GM12878 (cell line): Measurements from ENCODE around the gene CTSL. TPM values are rescaled to one million over a fixed set of nuclear protein-coding genes. Genes with fewer than 3 reads are reported as not detected.

ENCODE experiments used
- ATAC-seq: fragments of 200-7000 bp; cut with Tn5 transposase; 3 replicates; pipeline ENCODE4 v1.9.1; 2020; ENCODE audit warnings: mild to moderate bottlenecking, moderate library complexity
- BruUV-seq: library from RNA; stranded (reverse); fragments of 400-500 nt; replicated peaks from 2 replicates; lab custom pipeline; 2021; lab: Mats Ljungman, UMichigan
- CTCF ChIA-PET: fragments of 300-600 bp; sonication (Branson Sonifier 250); formaldehyde crosslinking; extraction: SDS; loops from one replicate; lab custom pipeline; 2021; ENCODE audit warnings: inconsistent platforms; lab: Yijun Ruan, JAX
- POLR2A ChIA-PET: fragments of 350-600 bp; formaldehyde crosslinking; extraction: SDS; loops from one replicate; lab custom pipeline; 2021; ENCODE audit warnings: inconsistent platforms; lab: Charles Lee
- RAD21 ChIA-PET: fragments of 300-600 bp; sonication (Branson Sonifier 250); formaldehyde crosslinking; loops from one replicate; lab custom pipeline; 2023; ENCODE audit warnings: antibody characterized with exemption; ENCODE audit not compliant: unreplicated experiment; lab: Charles Lee
- SMC1A ChIA-PET: fragments of 300-600 bp; sonication (Branson Sonifier 250); formaldehyde crosslinking; loops from one replicate; lab custom pipeline; 2023; ENCODE audit not compliant: unreplicated experiment, uncharacterized antibody; lab: Charles Lee
- DNase-seq: peaks from one replicate; pipeline ENCODE4 v3.0.0-alpha.2; 2011; ENCODE audit warnings: low read depth, low spot score
- FAIRE-seq: peaks from 3 replicates; lab custom pipeline; 2011; peaks lifted over from hg19 to GRCh38; lab: Jason Lieb, UNC
- H2AFZ ChIP-seq: 2 replicates; pipeline ENCODE4 v1.6.0; 2011; ENCODE audit warnings: low read depth, low read length, control low read depth; ENCODE audit not compliant: control insufficient read depth
- H3K27ac ChIP-seq: 2 replicates; pipeline ENCODE4 v1.5.1; 2011; ENCODE audit warnings: control low read depth; ENCODE audit not compliant: control insufficient read depth, insufficient read depth
- H3K27me3 ChIP-seq, 2 experiments: replicated peaks in 1 of 2; 2 replicates each; pipeline versions ENCODE4 v1.6.0 to v1.6.1; 2011; ENCODE audit warnings: low read length in 1 of 2; ENCODE audit not compliant: control insufficient read depth in 2 of 2, insufficient read depth in 2 of 2
- H3K36me3 ChIP-seq, 2 experiments: 2 replicates each; pipeline ENCODE4 v1.5.1; 2011; ENCODE audit warnings: low read length in 1 of 2; ENCODE audit not compliant: control insufficient read depth in 2 of 2, insufficient read depth in 2 of 2
- H3K4me1 ChIP-seq: 2 replicates; pipeline ENCODE4 v1.6.1; 2011; ENCODE audit warnings: mild to moderate bottlenecking, low read length, moderate library complexity, mixed read lengths; ENCODE audit not compliant: control insufficient read depth, insufficient read depth
- H3K4me2 ChIP-seq: 2 replicates; pipeline ENCODE4 v1.6.0; 2011; ENCODE audit warnings: control low read depth; ENCODE audit not compliant: control insufficient read depth, insufficient read depth
- H3K4me3 ChIP-seq: fragments of 200-600 bp; sonication (generic); 2 replicates; pipeline ENCODE4 v1.5.1; 2016
- H3K79me2 ChIP-seq: 2 replicates; pipeline ENCODE4 v1.6.0; 2011; ENCODE audit warnings: low read length; ENCODE audit not compliant: control insufficient read depth, insufficient read depth
- H3K9ac ChIP-seq: 2 replicates; pipeline ENCODE4 v1.8.0; 2011; ENCODE audit warnings: low read length, control low read depth, mixed read lengths; ENCODE audit not compliant: control insufficient read depth, insufficient read depth
- H3K9me3 ChIP-seq: replicated peaks from 3 replicates; pipeline ENCODE4 v1.5.1; 2011; ENCODE audit warnings: mild to moderate bottlenecking, low read length; ENCODE audit not compliant: control insufficient read depth, insufficient read depth
- H4K20me1 ChIP-seq: 2 replicates; pipeline ENCODE4 v1.6.0; 2011; ENCODE audit not compliant: control insufficient read depth, insufficient read depth
- ATF2 ChIP-seq: IDR thresholded peaks from 2 replicates; pipeline ENCODE4 v1.6.1; 2012; ENCODE audit warnings: low read length, inconsistent platforms
- BCLAF1 ChIP-seq: fragments of 450-650 bp; IDR thresholded peaks from 2 replicates; pipeline ENCODE4 v1.6.1; 2017; ENCODE audit warnings: antibody characterized with exemption, mild to moderate bottlenecking, moderate library complexity
- BRCA1 ChIP-seq: IDR thresholded peaks from 2 replicates; pipeline ENCODE4 v1.6.1; 2011; ENCODE audit warnings: low read depth, low read length, improper control_type of control experiment
- CUX1 ChIP-seq: IDR thresholded peaks from 2 replicates; pipeline ENCODE4 v1.6.1; 2012; ENCODE audit warnings: improper control_type of control experiment, low read depth, low read length; ENCODE audit not compliant: insufficient replicate concordance
- ETV6 ChIP-seq, 2 experiments: fragments of 450-650 bp in 1 of 2; IDR thresholded peaks in 1 of 2; conservative IDR thresholded peaks in 1 of 2; 2 replicates each; pipeline ENCODE4 v1.6.1; 2014; ENCODE audit warnings: antibody characterized with exemption in 1 of 2, borderline replicate concordance in 1 of 2, low read depth in 1 of 2, mild to moderate bottlenecking in 1 of 2, moderate library complexity in 1 of 2
- MLLT1 ChIP-seq: fragments of 450-650 bp; IDR thresholded peaks from 2 replicates; pipeline ENCODE4 v1.6.1; 2016; ENCODE audit warnings: mild to moderate bottlenecking
- RB1 ChIP-seq: fragments of 450-650 bp; formaldehyde crosslinking; IDR thresholded peaks from 2 replicates; pipeline ENCODE4 v1.6.1; 2017; ENCODE audit warnings: mild to moderate bottlenecking, borderline replicate concordance
- SUZ12 ChIP-seq: fragments of 200-600 bp; sonication (generic); IDR thresholded peaks from one replicate; pipeline ENCODE4 v1.6.1; 2018; ENCODE audit warnings: antibody characterized with exemption, mild to moderate bottlenecking; ENCODE audit not compliant: unreplicated experiment
- TCF3 ChIP-seq: IDR thresholded peaks from 2 replicates; pipeline ENCODE4 v1.6.1; 2012; ENCODE audit warnings: low read depth, mild to moderate bottlenecking, low read length, borderline replicate concordance; ENCODE audit not compliant: insufficient read depth
- ZNF384 ChIP-seq: IDR thresholded peaks from 2 replicates; pipeline ENCODE4 v1.6.1; 2012; ENCODE audit warnings: low read depth, mild to moderate bottlenecking, low read length, improper control_type of control experiment, borderline replicate concordance
- WGBS: methylation state at CpG from one replicate; pipeline ENCODE4 v1.1.6; 2016; ENCODE audit warnings: low lambda C conversion rate; ENCODE audit not compliant: insufficient replicate concordance, insufficient coverage; ENCODE audit errors: missing lambda C conversion rate; 5-methylcytosine and 5-hydroxymethylcytosine counted together
- in situ Hi-C: fragments of 300-500 bp; cut with MboI; formaldehyde crosslinking; loops from 9 replicates; pipeline ENCODE4 v1.14.3; 2018; ENCODE audit warnings: mixed read lengths
- intact Hi-C: fragments of 100-400 bp; cut with micrococcal nuclease; formaldehyde crosslinking; loops from one replicate; pipeline ENCODE4 v1.14.2; 2022; ENCODE audit not compliant: unreplicated experiment
- polyA plus RNA-seq, 11 experiments: library from polyadenylated mRNA; depleted of rRNA in 4 of 11; unstranded in 6 of 11; stranded (reverse) in 5 of 11; fragments of >200 nt; fragmentation: Nextera tagmentation in 4 of 11; fragmentation: Illumina TruSeq in 1 of 11; extraction: Ambion mirVana in 4 of 11; extraction: Trizol in 1 of 11; gene quantifications; 1 replicate in 1 of 11; 2 replicates in 10 of 11; pipeline versions ENCODE4 v1.2.1 to v1.2.3, GENCODE V29; 2011 to 2016; ENCODE audit warnings: inconsistent platforms in 2 of 11, missing spikeins in 2 of 11, low read depth in 1 of 11
- total RNA-seq, 4 experiments: library from RNA; depleted of rRNA in 3 of 4; stranded (reverse); fragments of >200 nt in 3 of 4; fragmentation: Illumina TruSeq in 1 of 4; extraction: Trizol in 1 of 4; gene quantifications; 2 replicates each; pipeline versions ENCODE4 v1.2.1 to v1.2.3, GENCODE V29; 2013 to 2021

Gene CTSL
- total and polyA plus RNA-seq, 10 of the 15 experiments (the other 5 are each of a cell fraction or from before 2014, with no cell fraction given) = 0.24 to 0.72 TPM; not detected in 8

GRCh38 chr9:87696641-87697040 lies 29.3 kb upstream of the CTSL start:
- Histone ChIP-seq H4K20me1 (no peaks in the 10 kb centered on the region), H3K36me3 (peaks cover 4 to 15% of the 10 kb centered on the region in 2 experiments; a peak in 3 of 4 replicates), H3K9me3 (no peaks in the 10 kb centered on the region), H3K4me2 (no peak overlapping the region), H3K27ac (no peak overlapping the region), H2AFZ (no peak overlapping the region), H3K79me2 (no peaks in the 10 kb centered on the region), H3K9ac (no peak overlapping the region), H3K4me3 (no peak overlapping the region), H3K4me1 (no peaks in the 10 kb centered on the region), H3K27me3 (no peaks in the 10 kb centered on the region)
- ChIA-PET RAD21 (no interaction called here), SMC1A (no interaction called here), CTCF (no interaction called here), POLR2A (no interaction called here)
- BruUV-seq = no TSS peak
- in situ Hi-C loops = no loop called here
- DNase-seq (no peak), ATAC-seq (no peak), FAIRE-seq (no peak)
- intact Hi-C loops = no loop called here
- 84% methylated on average over 7 of the region's 7 CpGs for WGBS
- TF ChIP-seq TCF3 (no peak), ETV6 (conservative IDR thresholded peaks at IDR 0.05 in 1 of 2, IDR thresholded peaks at IDR 0.05 in 1 of 2; ENCODE audit: borderline replicate concordance in 1 of 2, low read depth in 1 of 2) (no peak), MLLT1 (no peak), BCLAF1 (no peak), BRCA1 (no peak), CUX1 (no peak), ATF2 (no peak), SUZ12 (no peak), ZNF384 (no peak), RB1 (no peak)
